ENCODE results near the gene RERE.

- TF ChIP-seq CTCF (IDR thresholded peaks at IDR 0.05) (no peak), EP300 (IDR thresholded peaks at IDR 0.05) (no peak)
Observed at GRCh38 chr1:8816264-8816663, 1.2 kb downstream of the RERE start.
